A549 treated with CORT108297 at 1 μM for 4 hours (cell line): ENCODE results near the gene ZNF222. TPM values are rescaled to one million over a fixed set of nuclear protein-coding genes. Genes with fewer than 3 reads are reported as not detected.

ENCODE experiments used
- total RNA-seq: library from RNA; stranded (reverse); fragments of 200-300 nt; extraction: Qiagen RNA extraction; gene quantifications from 5 replicates; pipeline ENCODE4 v1.2.3, GENCODE V29; 2022

Gene ZNF222
- 2.5 to 6.1 TPM (median 3.3 TPM) in 5 replicates for total RNA-seq

GRCh38 chr19:44025217-44025936 is at the start of gene ZNF222:
Gene ZNF222, plus strand, starts transcription at chr19:44025379. Its CDS starts 58 bp downstream, at chr19:44025437.

DNA sequence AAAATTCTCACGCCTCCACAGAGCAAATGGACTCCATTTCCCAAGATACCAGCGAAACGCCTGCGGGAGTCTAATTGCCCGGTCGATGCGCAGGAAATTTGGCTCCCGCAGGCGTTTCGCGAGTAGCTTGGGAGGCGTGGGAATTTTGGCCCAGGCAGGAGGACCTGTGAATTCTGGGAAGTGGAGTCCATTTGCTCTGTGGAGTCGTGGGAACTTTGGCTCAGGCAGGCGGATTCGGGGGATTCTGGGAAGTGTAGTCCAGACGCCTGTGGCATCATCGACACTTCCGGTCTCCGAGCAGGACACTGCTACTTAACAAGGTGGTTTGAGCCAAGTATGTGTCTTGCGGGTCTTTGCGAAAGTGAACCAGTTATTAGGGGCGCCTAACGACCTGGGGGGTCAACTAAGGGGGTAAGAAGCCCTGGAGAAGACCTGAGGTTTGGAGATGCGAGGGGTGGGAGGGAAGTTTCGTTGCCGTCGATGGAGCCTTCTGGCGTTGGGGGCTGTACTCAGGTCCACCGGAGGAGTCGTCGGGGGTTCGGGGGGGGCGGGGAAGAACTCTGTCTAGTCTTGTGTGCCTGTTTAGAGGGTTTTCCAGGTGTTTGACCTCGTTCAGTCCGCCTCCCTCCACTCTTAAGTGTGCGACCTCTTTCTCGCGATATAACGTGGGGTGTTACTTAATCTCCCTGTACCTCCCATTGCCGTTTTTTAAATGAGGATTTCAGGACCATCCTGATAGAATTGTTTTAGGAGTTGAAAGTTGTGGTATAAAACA is 41.1 kb upstream of the ZNF222 start, which contains the start of gene ZNF155:
Gene ZNF155, plus strand, starts transcription at position 277 of the 775 bp plus-strand sequence. CDS start 4,356 bp downstream, outside the sequence.

DNA sequence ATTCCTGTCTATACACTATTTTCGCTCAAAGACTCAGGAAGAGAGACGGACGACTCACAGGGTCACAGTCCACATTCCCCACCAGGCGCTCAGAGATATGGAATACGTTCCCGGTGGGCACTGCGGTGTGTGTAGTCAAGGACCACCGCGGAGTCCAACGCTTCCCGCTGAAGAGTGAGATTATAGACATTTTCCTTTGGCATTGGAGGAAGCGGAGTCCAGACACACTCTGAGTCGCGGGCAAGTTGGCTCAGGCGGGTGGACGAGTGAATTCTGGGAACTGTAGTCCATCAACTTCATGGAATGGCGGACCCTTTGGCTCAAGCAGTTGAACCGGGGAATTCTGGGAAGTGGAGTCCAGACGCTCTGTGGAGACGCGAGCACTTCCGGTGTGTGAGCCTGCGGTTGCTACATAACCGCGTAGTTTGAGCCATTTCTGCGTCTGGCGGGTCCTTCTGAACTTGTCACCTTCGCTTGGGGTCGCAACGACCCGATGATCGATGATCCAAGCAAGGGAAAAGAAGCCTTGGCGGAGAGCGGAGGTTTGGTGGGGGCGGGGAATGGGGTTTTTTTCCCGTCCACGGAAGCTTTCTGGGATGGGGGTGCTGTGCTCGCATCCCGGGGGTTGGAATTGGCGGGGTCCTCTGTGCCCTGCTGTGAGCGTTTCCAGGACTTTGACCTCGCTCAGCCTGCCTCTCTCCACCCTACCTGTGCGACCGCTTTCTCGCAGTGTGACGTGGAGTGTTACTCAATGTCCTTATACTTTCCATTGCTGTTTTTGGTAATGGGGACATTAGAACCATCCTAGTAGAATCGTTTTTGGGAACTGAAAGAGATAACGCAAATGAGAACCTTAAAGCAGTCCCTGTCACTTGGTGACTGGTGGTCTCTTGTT is 22.4 kb upstream of the ZNF222 start, which contains the start of gene ZNF230:
Gene ZNF230, plus strand, starts transcription at position 392 of the 895 bp plus-strand sequence. CDS start 4,122 bp downstream, outside the sequence.

DNA sequence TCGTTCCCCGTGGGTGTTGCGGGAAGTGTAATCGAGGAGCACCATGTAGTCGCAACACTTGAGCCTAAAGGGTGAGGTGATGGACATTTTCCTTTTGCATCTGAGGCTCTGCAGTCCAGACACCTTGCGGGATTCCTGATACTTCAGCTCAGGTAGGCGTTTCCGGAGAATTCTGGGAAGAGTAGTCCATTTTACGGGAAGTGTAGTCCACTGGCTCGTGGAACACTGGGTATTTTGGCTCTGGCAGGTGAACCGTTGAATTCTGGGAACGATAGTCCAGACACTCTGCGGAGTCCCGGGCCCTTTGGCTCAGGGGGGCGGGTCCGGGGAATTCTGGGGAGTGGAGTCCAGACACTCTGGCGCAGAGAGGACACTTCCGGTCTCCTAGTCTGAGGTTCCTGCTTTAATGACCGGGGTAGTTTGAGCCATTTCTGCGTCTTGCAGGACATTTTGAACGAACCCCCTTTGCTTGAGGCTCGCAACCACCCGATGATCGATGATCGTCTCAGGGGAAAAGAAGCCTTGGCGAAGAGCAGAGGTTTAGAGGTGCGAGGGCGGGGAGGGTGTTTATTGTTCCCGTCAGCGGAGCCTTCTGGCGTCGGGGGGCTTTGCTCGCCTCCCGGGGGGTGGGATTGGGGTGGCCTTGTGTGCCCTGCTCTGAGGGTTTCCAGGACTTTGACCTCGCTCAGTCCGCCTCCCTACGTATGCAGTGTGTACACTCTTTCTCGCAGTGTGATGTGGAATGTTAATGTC is 26.6 kb downstream of the ZNF222 start, which contains the start of gene ZNF223:
Gene ZNF223, plus strand, starts transcription at position 387 of the 753 bp plus-strand sequence. CDS start 3,141 bp downstream, outside the sequence.

DNA sequence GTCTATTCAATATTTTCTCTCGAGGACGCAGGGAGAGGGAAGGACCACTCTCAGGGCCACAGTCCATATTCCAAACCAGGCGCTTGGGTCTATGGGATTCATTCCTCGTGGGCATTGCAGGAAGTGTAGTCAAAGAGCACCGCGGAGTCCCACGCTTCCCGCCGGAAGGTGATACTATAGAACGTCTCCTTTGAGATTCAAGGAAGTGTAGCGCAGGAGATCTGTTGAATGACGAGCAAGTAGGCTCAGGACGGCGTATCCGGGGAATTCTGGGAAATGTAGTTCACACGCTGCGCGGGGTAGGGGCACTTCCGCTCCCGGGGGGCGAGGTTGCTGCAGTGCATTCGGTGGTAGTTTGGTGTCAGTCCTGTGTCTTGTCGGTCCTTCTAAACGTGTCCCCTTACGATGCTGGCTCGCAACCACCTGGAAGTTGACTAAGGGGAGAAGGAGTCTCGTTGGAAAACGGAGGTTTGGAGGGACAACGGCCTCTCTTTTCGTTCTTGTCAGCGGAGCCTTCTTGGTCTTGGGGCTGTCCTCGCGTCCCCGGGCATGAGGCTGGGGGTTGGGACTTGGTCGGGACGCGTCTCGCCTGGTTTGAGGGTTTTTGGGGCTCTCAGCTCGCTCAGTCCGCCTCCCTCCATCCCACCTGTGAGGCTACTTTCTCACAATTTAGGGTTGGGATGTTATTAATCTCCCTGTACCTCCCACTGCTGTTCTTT is 46.8 kb downstream of the ZNF222 start, which contains the start of gene ZNF284:
Gene ZNF284, plus strand, starts transcription at position 336 of the 719 bp plus-strand sequence. CDS start 4,231 bp downstream, outside the sequence.

Other genes starting within 250 kb of the ZNF222 start
- 43.7 to 66.7 TPM (median 58.2 TPM) in 5 replicates for gene KCNN4, start 244.4 kb upstream of the ZNF222 start, total RNA-seq
- gene LYPD5, start 222.9 kb upstream of the ZNF222 start, total RNA-seq = 0.16 to 0.31 TPM (median 0.17 TPM) in 5 replicates
- 3.6 to 7.3 TPM (median 4.4 TPM) in 5 replicates for gene ZNF283, start 198.1 kb upstream of the ZNF222 start, total RNA-seq
- 0.13 to 0.44 TPM (median 0.27 TPM) in 5 replicates for gene ZNF404, start 141.4 kb upstream of the ZNF222 start, total RNA-seq
- 9.9 to 12.8 TPM (median 10.7 TPM) in 5 replicates for gene ZNF45, start 90.1 kb upstream of the ZNF222 start, total RNA-seq
- gene ZNF221, start 74.2 kb upstream of the ZNF222 start, total RNA-seq = 0.39 to 0.92 TPM (median 0.48 TPM) in 5 replicates
- 2.3 to 3.8 TPM (median 2.6 TPM) in 5 replicates for gene ZNF155, start 41.2 kb upstream of the ZNF222 start, total RNA-seq
- 2.0 to 3.6 TPM (median 2.9 TPM) in 5 replicates for gene ZNF230, start 22.4 kb upstream of the ZNF222 start, total RNA-seq
- 1.9 to 2.9 TPM (median 2.7 TPM) in 5 replicates for gene ZNF223, start 26.7 kb downstream of the ZNF222 start, total RNA-seq
- gene ZNF284, start 46.8 kb downstream of the ZNF222 start, total RNA-seq = 0.29 to 0.49 TPM (median 0.39 TPM) in 5 replicates
- 9.9 to 11.4 TPM (median 10.9 TPM) in 5 replicates for gene ZNF224, start 69.0 kb downstream of the ZNF222 start, total RNA-seq
- gene ZNF225, start 88.0 kb downstream of the ZNF222 start, total RNA-seq = 2.3 to 3.4 TPM (median 2.8 TPM) in 5 replicates
- 1.5 to 2.9 TPM (median 2.7 TPM) in 5 replicates for gene ZNF234, start 116.2 kb downstream of the ZNF222 start, total RNA-seq
- gene ZNF226, start 139.7 kb downstream of the ZNF222 start, total RNA-seq = 19.2 to 20.9 TPM (median 20.2 TPM) in 5 replicates
- gene ZNF227, start 187.2 kb downstream of the ZNF222 start, total RNA-seq = 9.4 to 12.6 TPM (median 10.7 TPM) in 5 replicates
- gene ZNF233, start 234.5 kb downstream of the ZNF222 start, total RNA-seq = 0.32 to 0.78 TPM (median 0.50 TPM) in 5 replicates